NCI-H526 treated with DMSO at 0.1 percent for 48 hours (cell line): ENCODE data around the gene CLIC6.
A peak's percentile ranks its signal among the peaks of the same experiment; 100 is the strongest.

ENCODE experiments used
- DNase-seq: peaks from one replicate; lab custom pipeline; 2025; lab: John Stamatoyannopoulos, UW

CLIC6 gene

GRCh38 chr21:34668803-34669148 lies at the start of gene CLIC6:
Gene CLIC6 (plus strand): TSS chr21:34668994. CDS start chr21:34669389, 395 bp downstream.
- no peak for DNase-seq

GRCh38 chr21:34619841-34620665 lies 48.7 kb upstream of the CLIC6 start:
- DNase-seq: no peak

DNA sequence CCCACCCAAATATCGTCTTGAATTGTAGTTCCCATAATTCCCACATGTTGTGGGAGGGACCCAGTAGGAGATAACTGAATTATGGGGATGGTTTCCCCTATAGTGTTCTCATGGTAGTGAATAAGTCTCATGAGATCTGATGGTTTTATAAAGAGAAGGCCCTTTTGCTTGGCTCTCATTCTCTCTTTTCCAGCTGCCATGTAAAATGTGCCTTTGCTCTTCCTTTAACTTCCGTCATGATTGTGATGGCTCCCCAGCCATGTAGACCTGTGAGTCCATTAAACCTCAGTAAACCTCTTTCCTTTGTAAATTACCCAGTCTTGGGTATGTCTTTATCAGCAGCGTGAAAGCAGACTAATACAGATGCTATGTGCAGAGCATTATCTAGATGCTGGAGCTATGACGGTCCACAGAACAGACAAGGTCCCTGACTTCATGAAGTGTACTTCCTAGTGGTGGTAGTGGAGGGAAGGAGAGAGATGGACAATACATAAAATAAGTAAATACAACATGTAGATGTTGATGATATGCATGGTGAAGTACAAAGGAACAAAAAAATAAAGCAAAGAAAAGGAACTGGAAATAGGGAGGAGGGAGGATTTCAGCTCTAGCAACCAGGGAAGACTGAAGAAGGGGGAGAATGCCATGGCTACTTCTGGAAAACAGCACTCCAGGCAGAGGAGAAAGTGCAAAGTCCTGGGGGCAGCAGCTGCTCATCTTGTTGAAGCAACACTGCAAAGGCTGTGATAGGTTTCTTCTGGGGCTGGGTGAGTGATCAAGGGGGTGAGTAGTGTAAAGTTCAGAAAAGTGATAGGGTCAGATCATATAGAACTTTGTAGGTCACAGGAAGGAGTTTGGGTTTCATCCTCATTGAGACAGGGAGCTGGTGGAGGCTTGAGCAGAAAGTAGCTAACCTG lies 47.1 kb upstream of the CLIC6 start:
- no peak for DNase-seq

DNA sequence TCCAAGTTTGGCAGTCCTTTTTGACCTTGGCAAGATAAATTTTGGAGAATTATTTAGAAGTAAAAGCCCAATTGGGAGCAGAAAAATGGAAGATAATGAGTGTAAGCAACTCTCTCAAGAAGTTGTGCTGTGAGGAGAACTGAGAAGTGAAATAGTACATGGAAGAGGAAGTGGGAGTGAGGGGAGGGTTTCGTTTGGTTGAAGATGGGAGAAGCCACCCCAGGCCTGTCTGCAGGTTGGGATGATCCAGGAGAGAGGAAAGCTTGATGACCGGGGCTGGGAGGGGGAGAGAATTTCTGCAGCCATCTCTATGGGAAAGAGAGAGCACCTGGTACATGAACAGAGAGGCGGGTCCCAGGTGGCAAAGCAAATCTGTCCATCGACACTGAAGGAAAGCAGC lies 45.3 kb upstream of the CLIC6 start:
- no peak for DNase-seq

DNA sequence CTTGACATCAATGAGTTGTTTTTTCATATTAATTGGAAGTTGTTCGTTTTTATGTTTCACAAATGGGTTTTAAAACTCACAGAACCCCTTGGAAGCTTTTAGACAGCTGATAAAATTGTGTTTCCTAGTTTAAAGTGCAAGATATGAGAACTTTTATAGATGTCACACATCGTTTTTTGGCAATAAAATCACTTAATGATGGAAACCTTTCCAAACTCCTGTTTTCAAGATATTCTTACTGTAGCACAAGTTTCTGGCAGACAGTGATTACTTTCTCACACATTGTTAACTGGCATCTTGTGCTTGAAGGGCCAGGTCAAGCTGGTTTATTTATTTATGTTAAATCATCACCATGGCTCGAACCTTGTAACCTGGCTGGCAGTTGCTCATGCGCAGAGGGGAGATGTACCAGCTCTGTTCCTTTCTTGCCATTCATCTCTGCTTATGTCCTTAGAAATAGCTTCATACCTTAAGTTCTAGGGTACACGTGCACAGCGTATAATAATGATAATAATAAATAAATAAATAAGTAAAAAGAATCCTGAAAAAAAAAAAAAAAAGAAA lies 43.7 kb upstream of the CLIC6 start:
- DNase-seq: peak; percentile 5

- no peak for DNase-seq
Observed at GRCh38 chr21:34626131-34626530, 42.7 kb upstream of the CLIC6 start.

GRCh38 chr21:34630536-34631143 lies 38.2 kb upstream of the CLIC6 start:
- DNase-seq: peak; percentile 50

DNA sequence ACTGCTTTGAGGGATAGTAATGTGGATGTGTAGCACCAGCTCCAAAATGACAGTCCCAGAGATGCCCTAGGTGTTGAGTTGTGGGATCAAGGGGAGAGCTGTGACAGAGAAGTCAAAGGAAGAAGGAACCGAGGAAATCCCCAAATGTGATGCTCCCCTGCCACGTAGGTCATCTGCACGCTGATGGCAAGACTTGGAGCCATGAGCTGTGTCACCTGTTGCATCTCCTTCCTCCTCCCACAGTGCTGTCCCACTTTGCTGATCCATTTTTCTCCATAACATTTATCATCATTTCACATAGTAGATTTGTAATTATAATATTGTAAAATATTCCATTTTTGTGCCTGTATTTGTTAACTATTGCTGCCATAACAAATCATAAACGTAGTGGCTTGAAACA lies 36.3 kb upstream of the CLIC6 start:
- DNase-seq: no peak

DNA sequence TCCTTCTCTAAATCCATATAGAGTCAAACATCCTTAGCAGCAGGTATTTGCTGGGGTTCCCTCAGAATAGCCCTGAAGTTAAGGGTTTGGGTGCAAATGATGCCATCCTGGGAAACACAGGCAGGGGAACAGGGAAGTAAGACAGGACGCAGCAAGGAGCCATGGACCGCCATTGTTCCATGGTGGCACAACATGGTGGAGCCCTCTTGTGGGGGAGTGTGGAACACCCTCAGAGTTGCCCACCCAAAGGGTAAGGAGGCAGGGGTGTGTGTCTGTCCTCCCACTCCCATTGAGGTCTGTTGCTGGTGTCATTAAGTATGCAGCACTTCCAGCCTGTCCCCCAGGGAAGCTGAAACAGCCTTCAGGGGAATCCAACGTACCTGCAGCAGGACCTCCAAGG lies 33.5 kb upstream of the CLIC6 start:
- DNase-seq: no peak

DNA sequence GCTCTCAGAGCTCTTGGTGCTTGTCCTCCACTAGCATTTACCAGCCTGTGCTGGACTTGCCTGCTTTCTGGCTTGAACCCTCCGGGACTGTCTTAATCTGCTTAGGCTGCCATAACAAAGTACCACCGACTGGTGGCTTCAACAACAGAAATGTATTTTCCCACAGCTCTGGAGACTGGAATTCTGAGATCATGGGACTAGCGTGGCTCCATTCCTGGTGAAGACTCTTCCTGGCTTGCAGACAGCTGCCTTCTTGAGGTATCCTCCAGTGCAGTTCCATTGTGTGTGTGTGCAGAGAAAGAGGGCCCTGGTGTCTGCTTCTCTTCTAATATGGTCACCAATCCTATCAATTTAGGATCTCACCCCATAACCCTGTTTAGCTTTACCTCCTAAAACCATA lies 31.8 kb upstream of the CLIC6 start:
- no peak for DNase-seq

DNA sequence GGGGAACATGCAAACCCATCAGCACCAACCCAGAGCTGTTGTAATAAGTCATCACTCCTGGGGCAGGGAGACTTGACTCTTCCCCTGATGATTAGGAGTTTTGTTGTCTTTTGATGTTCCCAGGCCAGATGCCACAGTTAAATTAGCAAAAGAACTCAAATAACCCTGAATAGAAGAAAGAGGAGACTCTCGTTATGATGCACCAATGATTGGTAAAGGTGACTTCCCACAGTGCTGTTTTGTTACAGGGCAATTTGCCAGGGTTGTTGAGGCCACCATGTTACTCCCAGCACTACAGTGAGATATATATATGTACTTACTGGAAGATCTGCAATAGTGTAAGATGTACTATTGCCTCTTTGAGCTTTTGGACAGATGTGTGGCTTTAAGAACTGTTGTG lies 29.5 kb upstream of the CLIC6 start:
- no peak for DNase-seq

GRCh38 chr21:34639882-34640788 lies 28.7 kb upstream of the CLIC6 start:
- no peak for DNase-seq

GRCh38 chr21:34640858-34641257 lies 27.9 kb upstream of the CLIC6 start:
- DNase-seq: no peak

DNA sequence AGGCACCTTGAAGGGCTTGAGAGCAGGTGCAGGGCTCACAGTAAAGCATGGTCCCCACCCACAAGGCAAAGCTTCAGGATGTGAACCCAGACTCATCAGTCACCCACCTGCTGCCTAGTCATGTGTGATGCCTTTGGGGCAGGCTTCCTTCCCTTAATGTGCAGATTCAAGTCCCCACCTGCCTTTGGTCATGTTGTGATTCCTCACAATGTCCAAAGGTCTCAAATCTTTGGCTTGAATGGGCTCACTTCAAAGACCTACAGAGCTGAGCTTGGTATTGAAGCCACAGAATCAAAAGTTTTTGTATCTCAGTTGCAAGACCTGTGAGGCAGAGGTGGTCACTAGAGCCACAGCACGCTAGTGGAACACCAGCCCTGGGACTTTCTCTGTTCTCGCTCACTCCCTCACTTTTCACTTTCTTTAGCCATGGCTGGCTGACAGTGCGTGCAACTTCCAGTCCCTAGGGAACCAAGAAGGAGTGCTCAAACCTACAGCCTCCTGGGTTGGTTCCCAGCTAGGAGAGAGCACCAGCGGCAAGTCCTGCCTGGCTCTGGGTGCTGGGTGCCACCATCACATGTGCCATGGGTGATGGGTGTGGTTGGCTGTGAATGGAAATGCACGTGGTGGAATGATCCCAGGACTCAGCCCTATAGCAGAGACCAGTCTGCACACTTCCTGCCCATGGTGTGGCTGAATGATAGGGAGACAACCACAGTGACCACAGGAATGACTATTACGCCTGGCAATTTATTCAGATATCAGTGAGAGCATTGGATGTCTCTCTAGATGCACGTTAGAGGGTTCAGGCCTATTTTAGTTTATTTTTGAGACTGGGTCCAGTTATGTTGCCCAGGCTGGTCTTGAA lies 26.4 kb upstream of the CLIC6 start:
- no peak for DNase-seq

- no peak for DNase-seq
Observed at GRCh38 chr21:34644825-34645224, 24.0 kb upstream of the CLIC6 start.

GRCh38 chr21:34647555-34647954 lies 21.2 kb upstream of the CLIC6 start:
- DNase-seq: peak; percentile 4

- DNase-seq: peak; percentile 95
Observed at GRCh38 chr21:34648739-34649297, 20.0 kb upstream of the CLIC6 start.

- peak; percentile 27 for DNase-seq
Observed at GRCh38 chr21:34649400-34649799, 19.4 kb upstream of the CLIC6 start.

GRCh38 chr21:34650861-34651431 lies 17.8 kb upstream of the CLIC6 start:
- no peak for DNase-seq

GRCh38 chr21:34651642-34652041 lies 17.2 kb upstream of the CLIC6 start:
- no peak for DNase-seq
